ENCODE data around the gene RFX2.
"Not testable (repeated sequence)": the region's sequence is repeated elsewhere in the genome, so short reads cannot be mapped to it uniquely, and the experiment has no call there.

RFX2 gene

DNA sequence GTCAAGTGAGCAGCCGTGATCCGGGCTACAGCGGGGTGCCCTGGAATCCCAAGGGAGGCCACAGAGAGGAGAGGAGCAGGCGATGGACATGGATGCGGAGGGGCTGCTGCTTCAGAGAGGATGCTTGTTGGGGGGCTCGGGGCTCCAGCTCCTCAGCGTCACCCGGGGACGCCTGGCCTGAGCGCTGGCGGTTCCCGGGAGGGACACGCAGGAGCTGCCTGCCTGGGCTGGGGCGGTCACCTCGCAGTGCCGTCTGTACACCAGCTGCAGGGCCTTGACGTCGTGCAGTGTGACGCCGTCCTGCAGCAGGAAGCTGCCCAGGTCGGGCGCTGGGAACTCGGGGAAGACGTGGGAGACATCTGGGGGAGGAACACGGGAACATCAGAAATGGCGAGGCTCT lies 102.4 kb downstream of the RFX2 start:
- no peak for DNase-seq

GRCh38 chr19:6006896-6007295 lies 103.4 kb downstream of the RFX2 start:
- no peak for DNase-seq

DNA sequence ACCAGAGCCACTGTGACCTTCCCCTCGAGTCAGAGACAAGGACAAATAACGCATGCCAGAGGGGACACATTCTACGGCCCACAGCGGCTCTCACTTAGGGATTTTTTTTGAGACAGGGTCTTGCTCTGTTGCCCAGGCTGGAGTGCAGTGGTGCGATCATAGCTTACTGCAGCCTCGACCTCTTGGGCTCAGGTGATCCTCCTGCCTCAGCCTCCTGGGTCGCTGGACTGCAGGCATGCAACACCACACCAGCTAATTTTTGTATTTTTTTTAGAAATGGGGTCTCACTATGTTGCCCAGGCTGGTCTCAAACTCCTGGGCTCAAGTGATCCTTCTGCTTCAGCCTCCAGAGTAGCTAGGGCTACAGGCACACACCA lies 104.2 kb downstream of the RFX2 start:
- DNase-seq, result not testable (repeated sequence)

GRCh38 chr19:6005321-6006069 lies 104.8 kb downstream of the RFX2 start:
- DNase-seq, result no peak

DNA sequence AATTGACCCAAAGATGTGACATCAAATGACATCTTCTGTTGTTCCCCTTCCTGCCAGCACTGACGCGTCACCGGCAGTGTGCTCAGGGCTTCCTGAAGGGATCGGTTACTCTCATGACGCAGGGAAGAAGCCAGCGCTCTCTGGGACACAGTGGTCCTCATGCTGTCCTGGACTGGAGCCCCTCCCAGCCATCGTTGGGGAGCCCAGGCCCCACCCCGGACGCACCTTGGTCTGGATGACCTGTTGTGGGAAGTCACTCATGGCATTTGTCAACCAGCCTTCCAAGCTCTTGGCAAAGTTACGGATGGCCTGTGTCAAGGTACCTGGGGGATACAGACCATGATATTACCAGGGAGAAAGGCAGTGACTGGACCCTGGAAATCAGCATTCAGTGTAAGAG lies 106.3 kb downstream of the RFX2 start:
- DNase-seq, result no peak

- DNase-seq, result no peak
These were observed 107.7 kb downstream of the RFX2 start for GRCh38 chr19:6002591-6002990.

GRCh38 chr19:6000228-6000847 lies 110.0 kb downstream of the RFX2 start:
- no peak for DNase-seq

- DNase-seq, result no peak
These were observed 110.6 kb downstream of the RFX2 start for GRCh38 chr19:5999693-6000092.

DNA sequence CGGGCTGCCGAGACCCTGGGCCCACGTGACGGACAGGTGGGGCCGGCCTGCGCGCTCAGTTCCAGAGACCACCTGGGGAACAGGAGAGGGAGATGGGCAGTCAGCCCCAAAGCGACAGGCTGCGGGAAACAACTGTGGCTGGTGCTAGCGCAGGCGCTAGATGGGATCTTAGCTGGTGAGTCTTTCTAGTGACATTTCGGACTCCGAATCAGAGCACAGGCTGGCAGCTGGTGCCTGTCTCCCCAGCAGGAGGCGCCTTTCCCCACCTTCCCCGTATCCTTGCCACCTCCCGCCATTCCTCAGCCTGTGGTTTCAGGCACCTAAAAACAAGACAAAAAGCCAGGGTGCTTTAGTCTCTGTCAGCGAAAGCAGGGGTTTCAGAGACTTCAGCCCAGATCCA lies 112.9 kb downstream of the RFX2 start:
- DNase-seq, result no peak

GRCh38 chr19:5996623-5997320 lies 113.5 kb downstream of the RFX2 start:
- DNase-seq, result no peak

DNA sequence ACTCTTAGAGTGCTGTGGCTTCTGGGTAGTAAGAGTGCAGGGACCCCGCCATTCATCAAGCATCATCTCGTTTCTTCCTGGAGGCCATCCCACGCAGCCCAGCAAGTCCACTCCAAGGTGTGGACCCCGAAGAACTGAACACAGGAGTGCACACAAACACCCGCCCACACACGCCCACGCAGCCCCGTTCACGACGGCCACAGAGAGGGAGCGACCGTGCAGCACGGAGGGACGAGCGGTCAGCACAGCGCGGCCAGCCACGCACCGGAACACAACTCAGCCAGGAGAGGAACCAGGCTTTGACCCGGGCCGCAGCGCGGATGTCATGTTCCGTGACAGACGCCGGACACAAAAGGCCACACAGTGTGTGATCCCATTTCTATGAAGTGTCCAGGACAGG lies 114.2 kb downstream of the RFX2 start:
- DNase-seq, result no peak

DNA sequence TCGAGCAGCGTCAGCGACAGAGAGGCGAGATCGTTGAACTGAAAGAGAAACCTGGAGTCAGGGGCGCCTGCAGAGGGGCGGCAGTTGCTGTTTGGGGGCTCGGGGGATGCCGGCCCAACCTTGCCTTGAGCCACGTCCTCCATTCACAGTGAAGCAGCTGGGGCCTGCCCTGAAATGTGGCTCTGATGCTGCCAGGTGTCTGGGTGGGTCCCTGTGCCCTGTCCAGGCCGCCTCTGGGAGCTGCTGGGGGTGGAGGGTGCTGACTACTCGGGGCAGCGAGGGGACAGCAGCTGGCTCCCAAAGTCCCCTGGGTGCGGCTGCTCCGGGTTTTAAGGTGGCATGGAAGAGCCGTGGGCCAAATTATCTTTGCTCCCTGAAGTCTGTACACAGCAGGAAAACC lies 114.7 kb downstream of the RFX2 start:
- no peak for DNase-seq

DNA sequence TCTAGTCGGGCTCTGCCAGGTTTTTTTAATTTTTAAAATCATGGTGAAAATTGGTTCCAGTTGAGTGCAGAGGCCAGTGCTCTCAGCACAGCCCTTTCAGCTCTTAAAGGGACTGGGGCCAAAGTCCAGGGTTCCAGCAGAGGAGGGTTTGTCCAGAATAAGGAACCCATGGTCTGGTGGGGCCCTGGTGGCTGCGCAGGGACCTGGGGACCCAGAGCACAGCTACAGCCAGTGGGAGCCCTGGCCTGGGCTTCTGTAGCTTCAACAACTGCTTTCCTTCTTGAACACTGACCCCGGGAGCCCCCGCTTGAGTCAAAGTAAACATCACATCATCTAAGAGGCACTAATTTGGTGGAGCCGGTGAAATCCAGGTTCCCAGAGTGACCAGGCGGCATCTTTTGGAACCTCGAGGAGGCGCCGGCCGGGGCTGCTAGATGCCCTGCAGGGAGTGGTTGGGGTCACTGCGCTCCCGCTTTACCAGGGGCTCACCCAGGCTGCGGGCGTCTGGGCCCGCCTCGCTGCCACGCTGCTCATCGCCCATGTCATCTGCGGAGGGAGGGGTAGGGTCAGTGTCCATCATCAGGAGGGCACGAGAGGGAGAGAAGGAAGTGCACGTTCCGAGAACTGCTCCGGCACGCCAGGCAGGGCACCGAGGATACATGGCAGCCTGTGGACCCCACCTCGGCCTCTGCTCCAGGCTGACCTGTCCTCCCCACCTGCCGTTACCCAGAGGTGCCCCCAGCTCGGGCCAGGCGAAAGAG lies 115.7 kb downstream of the RFX2 start:
- DNase-seq, result no peak

DNA sequence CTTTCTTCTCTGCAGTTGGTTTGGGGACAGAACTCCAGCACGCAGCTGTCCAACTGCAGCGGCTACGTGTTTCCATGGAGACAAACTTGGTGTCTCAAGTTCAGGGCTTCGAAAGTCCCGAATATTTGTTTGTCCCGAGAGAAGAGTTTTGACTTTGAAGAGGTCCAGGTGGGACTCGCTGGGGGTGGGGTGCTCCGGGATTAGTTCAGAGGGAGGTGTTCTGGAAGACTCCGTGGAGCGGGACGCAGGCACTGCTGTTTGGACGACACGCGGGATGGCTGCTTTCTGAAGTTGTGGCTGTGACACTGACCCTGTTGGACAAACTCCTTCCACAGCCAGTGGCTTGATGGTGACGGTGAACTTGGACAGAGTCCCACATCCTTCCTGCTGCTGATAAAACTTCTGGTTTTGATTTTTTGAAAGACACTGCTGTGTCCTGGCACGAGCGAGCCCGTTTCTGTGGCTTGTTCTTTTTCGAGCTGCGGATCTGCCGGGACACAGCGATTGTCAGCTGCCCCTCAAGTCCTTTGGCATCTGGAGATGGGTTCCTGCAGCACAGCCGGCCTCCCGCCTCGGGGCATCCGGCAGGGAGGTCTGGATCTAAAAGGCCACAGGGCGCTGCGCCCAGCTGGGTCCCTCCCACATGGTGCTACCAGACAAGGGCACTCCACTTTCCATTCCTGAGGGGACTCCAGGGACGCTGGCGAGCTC lies 116.5 kb downstream of the RFX2 start:
- DNase-seq, result peak; percentile 30

DNA sequence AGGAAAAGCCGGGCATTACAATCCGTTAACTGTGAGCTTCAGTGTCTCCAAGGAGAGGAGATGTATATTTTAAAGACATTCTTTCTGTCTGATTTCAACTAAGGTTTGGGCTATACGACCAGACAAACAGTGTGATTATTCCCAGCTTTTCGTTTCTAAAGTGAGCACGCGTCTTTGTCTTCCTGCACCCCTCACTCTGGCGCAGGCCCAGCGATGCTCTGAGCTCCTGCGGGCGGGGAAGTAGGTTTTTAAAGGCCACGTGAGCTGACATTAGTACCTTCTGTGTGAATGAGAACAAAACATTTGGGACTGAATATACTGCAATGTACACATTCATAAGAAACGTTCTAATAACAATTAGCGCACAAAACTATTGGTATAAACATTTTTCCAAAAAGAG lies 117.1 kb downstream of the RFX2 start:
- no peak for DNase-seq

DNA sequence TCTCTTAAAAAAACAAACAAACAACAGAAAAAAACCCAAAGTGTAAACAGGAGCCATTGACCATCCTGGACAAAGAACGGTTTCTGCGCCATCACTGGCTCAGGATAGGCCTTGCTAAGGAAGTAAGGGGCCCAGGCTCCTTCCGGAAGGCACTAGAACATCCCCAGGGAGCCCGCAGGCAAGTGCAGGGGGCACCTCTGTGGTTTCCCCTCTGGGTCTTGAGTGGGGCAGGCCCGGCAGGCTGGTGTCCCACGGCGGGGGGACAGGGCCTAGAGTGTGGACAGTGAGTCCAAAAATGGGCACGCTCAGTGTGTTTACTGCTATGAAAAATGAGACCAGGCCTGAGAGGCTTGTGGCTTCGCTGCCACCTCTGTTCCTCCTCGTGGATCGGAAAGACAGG lies 117.5 kb downstream of the RFX2 start:
- DNase-seq, result no peak

GRCh38 chr19:5991244-5991838 lies 119.0 kb downstream of the RFX2 start:
- DNase-seq, result no peak

DNA sequence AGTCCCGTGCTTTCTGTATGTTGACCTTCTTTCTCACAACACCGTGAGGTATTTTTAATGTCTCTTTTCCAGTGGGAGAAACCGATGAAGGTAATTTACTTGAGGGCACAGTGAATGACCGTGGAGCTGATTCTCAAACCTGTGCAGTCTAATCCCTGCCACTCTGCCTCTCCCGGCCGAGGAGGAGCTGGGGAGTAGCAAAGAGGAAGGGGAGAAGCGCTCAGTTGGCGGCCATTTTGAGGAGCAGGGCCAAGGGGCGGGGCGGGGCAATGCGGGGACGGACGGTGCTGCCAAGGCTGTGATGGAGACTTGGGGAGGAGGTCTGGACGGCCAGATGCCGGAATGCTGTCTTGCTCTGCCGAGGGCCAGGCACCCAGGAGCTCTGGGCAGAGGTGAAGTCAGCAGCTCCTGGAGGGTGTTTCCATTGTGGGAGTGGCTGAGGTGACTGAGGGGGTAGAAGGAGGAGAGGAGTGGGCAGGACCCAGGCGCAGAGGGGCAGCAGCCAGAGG lies 120.0 kb downstream of the RFX2 start:
- no peak for DNase-seq

DNA sequence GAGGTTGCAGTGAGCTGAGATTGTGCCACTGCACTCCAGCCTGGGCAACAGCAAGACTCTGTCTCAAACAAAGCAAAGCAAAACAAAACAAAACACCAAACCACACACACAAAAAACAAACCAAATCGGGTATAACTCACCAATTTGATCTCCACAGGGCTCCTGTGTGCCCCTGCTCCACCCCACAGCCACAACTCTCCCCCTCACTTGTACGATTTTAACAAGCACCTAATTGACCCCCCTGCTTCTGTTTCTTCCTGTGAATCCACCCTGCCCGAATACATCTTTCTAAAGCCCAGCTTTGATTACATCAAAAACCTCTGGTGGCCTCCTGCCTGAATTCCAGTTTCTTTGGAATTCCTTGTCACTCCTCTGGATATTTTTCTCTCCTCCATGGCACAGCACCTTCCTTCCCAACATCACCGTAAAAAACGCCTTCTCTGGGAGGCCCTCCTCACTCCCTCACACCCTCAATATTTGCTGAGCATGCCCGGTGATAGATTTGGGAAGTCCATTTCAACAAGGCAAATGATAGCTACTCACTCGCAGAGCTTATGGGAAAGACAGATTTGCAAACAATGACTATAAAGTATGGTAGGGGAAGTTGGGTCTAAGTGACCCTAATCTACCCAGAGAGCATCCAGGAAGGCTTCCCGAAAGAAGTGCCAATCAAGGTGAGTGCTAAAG lies 120.8 kb downstream of the RFX2 start:
- no peak for DNase-seq

- DNase-seq, result no peak
These were observed 121.5 kb downstream of the RFX2 start for GRCh38 chr19:5988517-5989387.

Measured in EL (cell line).